ENCODE results near the gene ADPRM.

DNA sequence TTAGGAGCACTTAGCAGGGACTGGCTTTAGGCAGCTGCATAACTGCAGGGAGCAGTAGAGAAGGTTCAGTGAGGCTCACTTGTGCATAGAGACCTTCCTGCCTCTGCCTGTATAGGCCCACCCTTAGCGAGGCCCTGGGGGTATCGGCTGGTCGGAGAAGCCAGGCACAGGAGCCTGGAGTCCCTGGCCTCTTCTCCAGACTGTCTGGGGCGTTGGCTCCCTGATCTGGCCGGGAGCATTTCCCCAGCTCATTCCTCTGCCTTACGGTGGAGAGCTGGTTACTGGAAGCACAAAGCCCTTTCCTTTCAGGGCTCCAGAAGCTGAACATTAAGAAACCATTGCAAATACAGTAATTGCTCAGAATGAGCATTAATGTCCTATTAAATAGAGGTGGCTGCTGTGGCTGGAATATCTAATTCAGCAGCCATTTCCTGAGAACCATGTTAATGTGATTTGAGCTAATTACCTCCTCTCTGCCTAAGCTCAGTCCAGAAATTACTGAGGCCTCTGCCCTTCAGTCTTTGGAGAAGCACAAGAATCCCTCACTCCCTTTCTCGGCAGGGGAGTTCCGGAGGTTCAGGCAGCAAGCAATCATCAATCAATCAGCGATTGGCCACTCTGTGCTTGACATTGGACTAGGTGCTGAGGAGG lies 51.3 kb downstream of the ADPRM start:
- TF ChIP-seq, protein P1, sequence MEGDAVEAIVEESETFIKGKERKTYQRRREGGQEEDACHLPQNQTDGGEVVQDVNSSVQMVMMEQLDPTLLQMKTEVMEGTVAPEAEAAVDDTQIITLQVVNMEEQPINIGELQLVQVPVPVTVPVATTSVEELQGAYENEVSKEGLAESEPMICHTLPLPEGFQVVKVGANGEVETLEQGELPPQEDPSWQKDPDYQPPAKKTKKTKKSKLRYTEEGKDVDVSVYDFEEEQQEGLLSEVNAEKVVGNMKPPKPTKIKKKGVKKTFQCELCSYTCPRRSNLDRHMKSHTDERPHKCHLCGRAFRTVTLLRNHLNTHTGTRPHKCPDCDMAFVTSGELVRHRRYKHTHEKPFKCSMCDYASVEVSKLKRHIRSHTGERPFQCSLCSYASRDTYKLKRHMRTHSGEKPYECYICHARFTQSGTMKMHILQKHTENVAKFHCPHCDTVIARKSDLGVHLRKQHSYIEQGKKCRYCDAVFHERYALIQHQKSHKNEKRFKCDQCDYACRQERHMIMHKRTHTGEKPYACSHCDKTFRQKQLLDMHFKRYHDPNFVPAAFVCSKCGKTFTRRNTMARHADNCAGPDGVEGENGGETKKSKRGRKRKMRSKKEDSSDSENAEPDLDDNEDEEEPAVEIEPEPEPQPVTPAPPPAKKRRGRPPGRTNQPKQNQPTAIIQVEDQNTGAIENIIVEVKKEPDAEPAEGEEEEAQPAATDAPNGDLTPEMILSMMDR (IDR thresholded peaks at IDR 0.05), result no peak
- no peak for TF ChIP-seq POLR2A (IDR thresholded peaks at IDR 0.05)

Data from heart left ventricle (tissue), 13 donors.